DND-41 (cell line): ENCODE results near the gene CCDC78.

Source experiments
- ATAC-seq: fragments of 200-7000 bp; cut with Tn5 transposase; 3 replicates; pipeline ENCODE4 v1.9.1; 2021; ENCODE audit warnings: low read depth; ENCODE audit not compliant: insufficient read depth
- DNase-seq: peaks from one replicate; pipeline ENCODE4 v3.0.0-alpha.2; 2020
- H2AFZ ChIP-seq: 2 replicates; pipeline ENCODE4 v1.6.0; 2012; ENCODE audit warnings: low read depth, low read length
- H3K27ac ChIP-seq: 2 replicates; pipeline ENCODE4 v1.5.1; 2012; ENCODE audit warnings: low read length, inconsistent platforms
- H3K27me3 ChIP-seq: fragments of 200-600 bp; sonication (generic); 2 replicates; pipeline ENCODE4 v1.6.0; 2012; ENCODE audit warnings: low read length, mild to moderate bottlenecking, inconsistent platforms; ENCODE audit not compliant: insufficient read depth, poor library complexity
- H3K36me3 ChIP-seq: 2 replicates; pipeline ENCODE4 v1.5.1; 2012; ENCODE audit warnings: low read length, inconsistent platforms; ENCODE audit not compliant: insufficient read depth
- H3K4me1 ChIP-seq: 2 replicates; pipeline ENCODE4 v1.5.1; 2012; ENCODE audit warnings: mild to moderate bottlenecking, low read length; ENCODE audit not compliant: insufficient read depth
- H3K4me2 ChIP-seq: 2 replicates; pipeline ENCODE4 v1.6.0; 2012; ENCODE audit warnings: mild to moderate bottlenecking, moderate library complexity, low read length, inconsistent platforms; ENCODE audit not compliant: insufficient read depth
- H3K4me3 ChIP-seq, 2 experiments: fragments of 200-600 bp in 1 of 2; shearing (Covaris generic) in 1 of 2; 2 replicates each; pipeline ENCODE4 v1.5.1; 2012 to 2016; ENCODE audit warnings: inconsistent platforms in 2 of 2, low read length in 2 of 2, mild to moderate bottlenecking in 2 of 2, low read depth in 1 of 2, moderate library complexity in 1 of 2
- H3K79me2 ChIP-seq: 2 replicates; pipeline ENCODE4 v1.6.0; 2012; ENCODE audit warnings: low read length, inconsistent platforms; ENCODE audit not compliant: insufficient read depth
- H3K9ac ChIP-seq: 2 replicates; pipeline ENCODE4 v1.6.0; 2012; ENCODE audit warnings: low read depth, mild to moderate bottlenecking, inconsistent platforms, low read length, moderate library complexity
- H3K9me3 ChIP-seq: 2 replicates; pipeline ENCODE4 v1.5.1; 2012; ENCODE audit warnings: low read length, moderate library complexity, mild to moderate bottlenecking, inconsistent platforms; ENCODE audit not compliant: insufficient read depth, severe bottlenecking
- H4K20me1 ChIP-seq: 2 replicates; pipeline ENCODE4 v1.6.0; 2012; ENCODE audit warnings: low read length; ENCODE audit not compliant: insufficient read depth
- EZH2 ChIP-seq: IDR thresholded peaks from 3 replicates; pipeline ENCODE4 v1.6.1; 2012; ENCODE audit warnings: borderline replicate concordance, low read depth, mild to moderate bottlenecking, moderate library complexity, low read length, inconsistent platforms; ENCODE audit not compliant: severe bottlenecking
- TF ChIP-seq, protein P1 (sequence below): IDR thresholded peaks from 2 replicates; pipeline ENCODE4 v1.5.1; 2012; ENCODE audit warnings: borderline replicate concordance, low read length, moderate library complexity, mild to moderate bottlenecking; ENCODE audit not compliant: poor library complexity, severe bottlenecking; ENCODE audit errors: extremely low read depth

The CCDC78 gene

DNA sequence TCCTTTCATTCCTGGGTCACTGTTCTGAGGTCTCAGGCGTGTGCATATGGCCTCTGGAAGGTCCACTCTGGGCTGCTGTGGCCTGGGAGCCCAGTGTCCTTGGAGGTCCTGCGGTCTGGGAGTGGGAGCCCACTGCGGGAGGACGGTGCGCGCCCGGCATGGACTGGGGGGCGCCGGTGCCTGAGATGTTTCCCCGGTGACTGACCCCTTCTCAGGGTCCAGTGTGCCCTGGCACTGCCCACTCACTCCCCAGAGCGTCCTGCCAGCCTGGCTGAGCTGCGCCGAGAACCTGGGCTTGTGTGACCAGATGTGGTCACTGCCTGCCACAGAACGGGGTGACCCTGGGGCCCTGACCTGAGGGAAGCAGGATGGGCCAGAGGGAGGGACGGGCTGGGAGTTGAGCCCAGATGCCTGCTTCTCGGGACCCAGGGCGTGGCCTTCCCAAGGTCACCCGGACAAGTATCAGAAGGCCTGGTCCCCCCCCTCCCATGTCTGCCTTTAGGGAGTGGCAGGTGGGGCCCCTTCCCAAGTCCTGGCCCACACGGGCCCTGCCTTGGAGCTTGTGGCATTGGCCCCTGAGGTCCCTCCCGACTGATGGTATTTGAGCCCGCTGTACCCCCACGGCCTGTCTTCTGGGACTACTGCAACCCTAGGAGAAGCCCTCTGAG is 51.9 kb downstream of the CCDC78 start:
- Histone ChIP-seq H3K9me3 (no peaks in the 10 kb centered on the region), H3K9ac (no peak overlapping the region), H4K20me1 (peaks cover 58% of the 10 kb centered on the region), H3K4me1 (peaks cover 17% of the 10 kb centered on the region), H3K27ac (no peak overlapping the region), H3K36me3 (peaks cover 47% of the 10 kb centered on the region), H3K4me2 (no peak overlapping the region), H3K79me2 (peaks cover 17% of the 10 kb centered on the region), H3K4me3 (no peak overlapping the region), H3K27me3 (no peaks in the 10 kb centered on the region), H2AFZ (no peak overlapping the region)
- TF ChIP-seq, protein P1, sequence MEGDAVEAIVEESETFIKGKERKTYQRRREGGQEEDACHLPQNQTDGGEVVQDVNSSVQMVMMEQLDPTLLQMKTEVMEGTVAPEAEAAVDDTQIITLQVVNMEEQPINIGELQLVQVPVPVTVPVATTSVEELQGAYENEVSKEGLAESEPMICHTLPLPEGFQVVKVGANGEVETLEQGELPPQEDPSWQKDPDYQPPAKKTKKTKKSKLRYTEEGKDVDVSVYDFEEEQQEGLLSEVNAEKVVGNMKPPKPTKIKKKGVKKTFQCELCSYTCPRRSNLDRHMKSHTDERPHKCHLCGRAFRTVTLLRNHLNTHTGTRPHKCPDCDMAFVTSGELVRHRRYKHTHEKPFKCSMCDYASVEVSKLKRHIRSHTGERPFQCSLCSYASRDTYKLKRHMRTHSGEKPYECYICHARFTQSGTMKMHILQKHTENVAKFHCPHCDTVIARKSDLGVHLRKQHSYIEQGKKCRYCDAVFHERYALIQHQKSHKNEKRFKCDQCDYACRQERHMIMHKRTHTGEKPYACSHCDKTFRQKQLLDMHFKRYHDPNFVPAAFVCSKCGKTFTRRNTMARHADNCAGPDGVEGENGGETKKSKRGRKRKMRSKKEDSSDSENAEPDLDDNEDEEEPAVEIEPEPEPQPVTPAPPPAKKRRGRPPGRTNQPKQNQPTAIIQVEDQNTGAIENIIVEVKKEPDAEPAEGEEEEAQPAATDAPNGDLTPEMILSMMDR = no peak
- TF ChIP-seq EZH2 = no peak
- ATAC-seq = no peak
- no peak for DNase-seq

DNA sequence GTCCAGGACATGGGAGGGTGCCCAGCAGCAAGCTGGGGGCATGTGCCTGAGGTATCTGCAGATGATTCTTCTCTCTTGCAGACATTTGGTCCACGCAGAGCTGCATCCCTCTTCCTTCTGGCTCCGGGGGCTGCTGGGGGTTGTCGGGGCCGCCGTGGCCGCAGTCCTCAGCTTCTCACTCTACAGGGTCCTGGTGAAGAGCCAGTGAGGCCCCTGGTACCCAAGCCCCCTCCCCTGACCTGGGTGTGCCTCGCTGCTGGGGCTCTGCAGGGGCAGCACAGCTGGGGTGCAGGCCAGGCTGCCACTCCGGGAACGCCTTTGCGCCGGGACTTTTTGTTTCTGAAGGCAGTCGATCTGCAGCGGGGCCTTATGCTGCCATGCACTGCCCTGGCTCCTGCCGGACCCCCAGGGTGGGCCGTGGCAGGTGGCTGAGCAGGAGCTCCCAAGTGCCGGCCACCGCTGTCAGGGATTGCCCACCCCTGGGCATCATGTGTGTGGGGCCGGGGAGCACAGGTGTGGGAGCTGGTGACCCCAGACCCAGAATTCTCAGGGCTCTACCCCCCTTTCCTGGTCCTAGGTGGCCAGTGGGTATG is 52.7 kb downstream of the CCDC78 start:
- Histone ChIP-seq H3K27me3 (no peaks in the 10 kb centered on the region), H3K9me3 (no peaks in the 10 kb centered on the region), H3K4me1 (peaks cover 18% of the 10 kb centered on the region), H3K9ac (no peak overlapping the region), H3K4me2 (no peak overlapping the region), H3K79me2 (peaks cover 26% of the 10 kb centered on the region), H3K4me3 (no peak overlapping the region), H4K20me1 (peaks cover 58% of the 10 kb centered on the region), H2AFZ (no peak overlapping the region), H3K36me3 (peaks cover 55% of the 10 kb centered on the region), H3K27ac (no peak overlapping the region)
- DNase-seq (no peak), ATAC-seq (no peak)
- TF ChIP-seq, protein P1 = no peak
- TF ChIP-seq EZH2 = no peak

DNA sequence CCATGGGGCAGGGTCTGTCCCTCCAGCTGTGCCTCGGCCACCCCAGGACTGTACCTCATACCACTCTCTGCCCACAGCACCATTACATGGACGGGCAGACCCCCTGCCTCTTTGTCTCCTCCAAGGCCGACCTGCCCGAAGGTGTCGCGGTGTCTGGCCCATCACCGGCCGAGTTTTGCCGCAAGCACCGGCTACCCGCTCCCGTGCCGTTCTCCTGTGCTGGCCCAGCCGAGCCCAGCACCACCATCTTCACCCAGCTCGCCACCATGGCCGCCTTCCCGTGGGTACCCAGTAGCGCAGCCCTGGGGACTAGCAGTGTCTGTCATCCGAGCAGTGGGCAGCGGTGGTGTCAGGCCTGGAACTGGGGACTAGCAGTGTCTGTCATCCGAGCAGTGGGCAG is 53.4 kb downstream of the CCDC78 start:
- H3K27ac ChIP-seq = no peak overlapping the region
- H3K27me3 ChIP-seq = no peaks in the 10 kb centered on the region
- no peak overlapping the region for H3K4me3 ChIP-seq
- TF ChIP-seq, protein P1 = no peak
- TF ChIP-seq EZH2 = no peak
- ATAC-seq (no peak), DNase-seq (no peak)
- no peaks in the 10 kb centered on the region for H3K9me3 ChIP-seq
- no peak overlapping the region for H3K4me2 ChIP-seq
- no peak overlapping the region for H2AFZ ChIP-seq
- H3K9ac ChIP-seq = no peak overlapping the region
- peaks cover 60% of the 10 kb centered on the region for H3K36me3 ChIP-seq
- H4K20me1 ChIP-seq = peaks cover 57% of the 10 kb centered on the region
- H3K79me2 ChIP-seq = peaks cover 32% of the 10 kb centered on the region
- peaks cover 19% of the 10 kb centered on the region for H3K4me1 ChIP-seq
